ENCODE data around the gene TOR4A. TPM values are rescaled to one million over a fixed set of nuclear protein-coding genes. Genes with fewer than 3 reads are reported as not detected.
A peak's percentile ranks its signal among the peaks of the same experiment; 100 is the strongest.

The TOR4A gene
- total and polyA plus RNA-seq, 10 of the 15 experiments (the other 5 are each of a cell fraction or from before 2014, with no cell fraction given): 2.0 to 19.9 (median 3.7) TPM

GRCh38 chr9:137240841-137241489, 36.6 kb upstream of the TOR4A start, which contains the start of gene TUBB4B:
Gene TUBB4B, plus strand, starts transcription at chr9:137241287. Its CDS starts 74 bp downstream, at chr9:137241361.
- FAIRE-seq: peak; percentile 100
- H3K4me1 ChIP-seq (ENCODE audit: control insufficient read depth, insufficient read depth, low read length): peaks cover 42% of the 10 kb centered on the region
- peaks cover 8 to 14% of the 10 kb centered on the region in 2 experiments for H3K36me3 ChIP-seq (ENCODE audit: control insufficient read depth in 2 of 2, insufficient read depth in 2 of 2, low read length in 1 of 2)
- in situ Hi-C loops (cut with MboI): no loop called here
- ChIA-PET SMC1A (ENCODE audit: uncharacterized antibody, unreplicated experiment) (interaction anchor here (0.7 to 1.7 kb wide), 5 partner anchors 13 to 154 kb away, joined by 3 to 6 read pairs (median 3); partner anchors contain the start of gene MAN1B1), POLR2A (interaction anchor here (0.7 to 9.2 kb wide), 27 partner anchors 11 to 249 kb away, joined by 3 to 112 read pairs (median 6); partner anchors contain the start of genes CYSRT1, EXD3, MAN1B1 and NELFB), RAD21 (ENCODE audit: unreplicated experiment) (interaction anchor here (0.9 to 1.9 kb wide), 11 partner anchors 14 to 122 kb away, joined by 3 to 13 read pairs (median 3); partner anchors contain the start of genes NELFB, NRARP, RNF208 and TPRN), CTCF (interaction anchor here (0.6 to 5.3 kb wide), 12 partner anchors 14 to 206 kb away, joined by 3 to 52 read pairs (median 4); partner anchors contain the start of genes CYSRT1, NELFB, RNF208 and RNF224)
- BruUV-seq (replicated peaks): no TSS peak
- under 1% methylated on average over 62 of the region's 67 CpGs for whole genome bisulfite sequencing (ENCODE audit: insufficient coverage, insufficient replicate concordance, low lambda C conversion rate, missing lambda C conversion rate)
- intact Hi-C loops (cut with micrococcal nuclease; ENCODE audit: unreplicated experiment): no loop called here
- peaks cover 30% of the 10 kb centered on the region for H3K79me2 ChIP-seq (ENCODE audit: control insufficient read depth, insufficient read depth, low read length)
- H3K27ac ChIP-seq (ENCODE audit: control insufficient read depth, insufficient read depth): peak within 1 kb of the TSS; percentile 83
- peaks cover 4% of the 10 kb centered on the region; the same call in 1 of the 2 replicates for H4K20me1 ChIP-seq (ENCODE audit: control insufficient read depth, insufficient read depth)
- peak within 1 kb of the TSS; percentile 68 for H3K9ac ChIP-seq (ENCODE audit: control insufficient read depth, insufficient read depth, low read length)
- peak within 1 kb of the TSS; percentile 91 for H3K4me2 ChIP-seq (ENCODE audit: control insufficient read depth, insufficient read depth)
- ATAC-seq: peak; percentile 86
- H2AFZ ChIP-seq (ENCODE audit: control insufficient read depth, low read depth, low read length): peak within 1 kb of the TSS; percentile 75
- no peaks in the 10 kb centered on the region for H3K27me3 ChIP-seq (replicated peaks in 1 of 2; ENCODE audit: control insufficient read depth in 2 of 2, insufficient read depth in 2 of 2, low read length in 1 of 2)
- no peaks in the 10 kb centered on the region for H3K9me3 ChIP-seq (replicated peaks; ENCODE audit: control insufficient read depth, insufficient read depth, low read length)
- peak within 1 kb of the TSS; percentile 98 for H3K4me3 ChIP-seq
- DNase-seq (ENCODE audit: low read depth, low spot score): peak; percentile 100
- TF ChIP-seq TCF3 (IDR thresholded peaks at IDR 0.05; ENCODE audit: borderline replicate concordance, insufficient read depth, low read depth, low read length) (peak; percentile 90), TCF12 (IDR thresholded peaks at IDR 0.05; ENCODE audit: low read depth, low read length) (peak; percentile 83), GATAD2B (conservative IDR thresholded peaks at IDR 0.05; ENCODE audit: low read depth) (peak; percentile 43; the same call in 1 of the 2 replicates), YY1 (IDR thresholded peaks at IDR 0.05; ENCODE audit: low read depth, low read length) (peak; percentile 95), CHD2 (IDR thresholded peaks at IDR 0.05; ENCODE audit: borderline replicate concordance, low read depth, low read length) (peak; percentile 98), ZBTB4 (CRISPR knock-in tag; IDR thresholded peaks at IDR 0.05) (no peak), ELK1 (IDR thresholded peaks at IDR 0.05; ENCODE audit: low read depth, low read length) (no peak), CHD4 (IDR thresholded peaks at IDR 0.05) (no peak), CREM (IDR thresholded peaks at IDR 0.05; ENCODE audit: low read depth) (0 out of 2 replicates have a peak, but pooled peaks have one; percentile 52), CBFB (IDR thresholded peaks at IDR 0.05; ENCODE audit: low read depth) (peak; percentile 98), CREB1 (IDR thresholded peaks at IDR 0.05; ENCODE audit: low read depth) (no peak), POLR2AphosphoS2 (IDR thresholded peaks at IDR 0.05; ENCODE audit: low read depth, low read length) (peak; percentile 100), DPF2 (IDR thresholded peaks at IDR 0.05) (peak; percentile 100), ZNF207 (IDR thresholded peaks at IDR 0.05; ENCODE audit: borderline replicate concordance) (peak; percentile 84), NFXL1 (IDR thresholded peaks at IDR 0.05; ENCODE audit: borderline replicate concordance) (peak; percentile 48; the same call in 1 of the 2 replicates), NFYB (IDR thresholded peaks at IDR 0.05; ENCODE audit: insufficient read depth, low read depth, low read length) (peak; percentile 99)
- TF ChIP-seq, protein P1, sequence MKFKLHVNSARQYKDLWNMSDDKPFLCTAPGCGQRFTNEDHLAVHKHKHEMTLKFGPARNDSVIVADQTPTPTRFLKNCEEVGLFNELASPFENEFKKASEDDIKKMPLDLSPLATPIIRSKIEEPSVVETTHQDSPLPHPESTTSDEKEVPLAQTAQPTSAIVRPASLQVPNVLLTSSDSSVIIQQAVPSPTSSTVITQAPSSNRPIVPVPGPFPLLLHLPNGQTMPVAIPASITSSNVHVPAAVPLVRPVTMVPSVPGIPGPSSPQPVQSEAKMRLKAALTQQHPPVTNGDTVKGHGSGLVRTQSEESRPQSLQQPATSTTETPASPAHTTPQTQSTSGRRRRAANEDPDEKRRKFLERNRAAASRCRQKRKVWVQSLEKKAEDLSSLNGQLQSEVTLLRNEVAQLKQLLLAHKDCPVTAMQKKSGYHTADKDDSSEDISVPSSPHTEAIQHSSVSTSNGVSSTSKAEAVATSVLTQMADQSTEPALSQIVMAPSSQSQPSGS (IDR thresholded peaks at IDR 0.05; ENCODE audit: low read length): no peak

All from GM12878 (cell line).